Measurements from ENCODE around the gene SF1.

SF1 gene

DNA sequence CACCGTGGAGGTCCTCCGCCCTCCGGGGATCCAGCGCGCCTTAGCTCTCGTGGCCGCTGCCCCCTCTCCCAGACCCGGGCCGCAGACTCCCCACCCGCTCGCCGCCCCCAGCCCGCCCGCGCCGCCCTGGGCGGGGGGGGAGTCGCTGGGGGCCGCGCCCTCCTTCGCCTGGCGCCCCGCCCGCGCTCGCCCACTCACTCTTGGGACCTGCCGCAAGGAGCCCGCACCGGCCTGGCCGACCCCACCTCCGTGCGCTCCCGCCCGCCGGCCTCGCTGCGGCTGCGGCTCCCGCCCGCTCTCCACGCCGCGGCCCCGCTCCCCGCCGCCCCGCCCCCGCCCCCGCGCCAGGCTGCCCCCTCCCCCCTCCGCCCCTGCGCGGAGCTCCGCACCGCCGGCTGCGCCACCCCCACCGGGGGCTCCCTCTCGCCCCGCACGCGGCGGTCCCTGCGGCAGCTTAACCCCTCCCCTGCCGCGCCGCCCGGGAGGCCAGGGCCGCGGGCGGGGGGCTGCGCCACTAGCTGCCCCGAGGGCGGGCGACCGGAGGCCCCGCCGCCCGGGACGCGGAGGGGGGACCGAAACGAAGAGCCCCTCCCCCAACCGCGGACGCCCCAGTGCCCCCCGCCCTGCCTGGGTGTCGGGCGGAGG is 33.7 kb downstream of the SF1 start:
- no peak for DNase-seq

DNA sequence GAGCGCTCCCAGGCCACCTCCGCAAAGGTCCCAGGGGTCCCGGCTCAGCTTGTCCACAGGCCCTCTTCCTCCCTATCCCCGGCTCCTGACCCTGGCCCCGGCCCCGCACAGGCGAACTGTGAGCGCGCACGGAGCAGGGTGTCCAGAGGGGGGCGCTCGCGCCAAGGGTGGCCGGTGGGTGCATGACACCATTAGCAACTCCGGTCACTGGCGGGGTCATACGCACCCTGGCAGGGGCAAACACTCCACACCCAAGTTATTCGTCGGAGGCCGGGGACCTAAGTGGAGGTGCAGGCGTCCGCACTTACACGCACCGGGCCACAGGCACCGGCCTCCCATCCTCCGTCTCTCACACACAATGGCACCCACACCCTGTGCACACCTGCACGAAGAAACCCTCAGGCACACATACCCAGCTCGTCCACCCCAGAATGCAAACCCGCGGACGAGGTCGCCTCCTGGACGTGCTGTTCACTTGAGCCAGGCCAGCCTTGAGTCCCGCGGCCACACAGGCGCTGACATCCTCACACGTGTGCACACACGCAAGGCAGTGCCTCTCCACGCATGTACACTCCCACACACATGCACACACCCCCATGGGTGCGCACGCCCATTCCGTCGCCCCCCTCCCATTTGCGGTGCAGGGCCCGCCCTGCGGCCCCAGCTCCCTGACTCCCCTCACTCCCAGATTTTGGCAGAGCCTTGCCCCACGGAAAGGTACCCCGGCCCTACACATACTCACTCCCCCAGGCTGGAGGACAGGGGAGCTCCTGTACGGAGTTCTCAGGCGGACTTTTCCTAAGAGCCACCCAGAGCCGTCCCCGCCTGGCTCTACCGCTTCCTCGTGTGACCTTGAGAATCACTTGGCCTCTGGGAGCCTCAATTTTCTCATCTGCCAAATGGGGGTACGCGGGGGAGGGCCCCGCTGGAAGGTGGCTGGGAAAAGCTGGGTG is 34.5 kb downstream of the SF1 start, which contains the start of gene RASGRP2:
Gene RASGRP2, minus strand, starts transcription at position 552 of the 953 bp plus-strand sequence. CDS start 1,276 bp downstream, outside the sequence.
- DNase-seq: peak; percentile 50

DNA sequence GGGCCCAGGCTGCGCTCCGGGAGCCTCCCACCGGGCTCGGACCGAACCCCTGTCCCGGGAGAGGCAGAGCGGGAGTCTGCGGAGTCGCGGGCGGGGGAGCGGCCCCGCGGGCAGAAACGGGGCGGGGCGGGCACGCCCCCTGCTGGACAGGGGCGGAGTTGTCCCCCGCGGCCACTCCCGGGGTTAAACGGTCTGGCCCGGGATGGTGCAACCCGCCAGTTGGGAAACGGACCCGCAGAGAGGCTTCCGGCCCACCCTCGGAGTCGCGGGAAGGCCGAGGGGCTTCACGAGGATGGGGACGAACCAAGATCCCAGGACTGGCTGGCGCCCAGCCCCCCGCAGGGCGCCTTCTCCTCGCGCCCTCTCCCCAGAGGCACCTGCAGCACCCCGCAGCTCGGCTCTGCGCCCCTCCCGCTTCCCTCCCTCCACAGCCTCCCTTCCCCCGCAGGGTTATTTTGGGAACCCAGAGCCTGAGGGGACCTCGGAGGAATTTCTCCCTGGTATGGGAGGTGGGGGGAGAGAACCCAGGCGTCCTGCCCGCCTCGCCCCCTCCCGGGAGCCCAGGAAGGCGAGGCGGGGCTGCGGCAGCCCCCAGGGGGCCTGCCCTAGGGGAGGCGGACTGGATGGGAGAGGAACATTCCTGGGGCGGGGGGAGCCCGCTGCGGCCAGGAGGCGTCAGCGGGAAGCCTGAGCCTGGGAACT is 35.3 kb downstream of the SF1 start:
- DNase-seq: peak; percentile 41

DNA sequence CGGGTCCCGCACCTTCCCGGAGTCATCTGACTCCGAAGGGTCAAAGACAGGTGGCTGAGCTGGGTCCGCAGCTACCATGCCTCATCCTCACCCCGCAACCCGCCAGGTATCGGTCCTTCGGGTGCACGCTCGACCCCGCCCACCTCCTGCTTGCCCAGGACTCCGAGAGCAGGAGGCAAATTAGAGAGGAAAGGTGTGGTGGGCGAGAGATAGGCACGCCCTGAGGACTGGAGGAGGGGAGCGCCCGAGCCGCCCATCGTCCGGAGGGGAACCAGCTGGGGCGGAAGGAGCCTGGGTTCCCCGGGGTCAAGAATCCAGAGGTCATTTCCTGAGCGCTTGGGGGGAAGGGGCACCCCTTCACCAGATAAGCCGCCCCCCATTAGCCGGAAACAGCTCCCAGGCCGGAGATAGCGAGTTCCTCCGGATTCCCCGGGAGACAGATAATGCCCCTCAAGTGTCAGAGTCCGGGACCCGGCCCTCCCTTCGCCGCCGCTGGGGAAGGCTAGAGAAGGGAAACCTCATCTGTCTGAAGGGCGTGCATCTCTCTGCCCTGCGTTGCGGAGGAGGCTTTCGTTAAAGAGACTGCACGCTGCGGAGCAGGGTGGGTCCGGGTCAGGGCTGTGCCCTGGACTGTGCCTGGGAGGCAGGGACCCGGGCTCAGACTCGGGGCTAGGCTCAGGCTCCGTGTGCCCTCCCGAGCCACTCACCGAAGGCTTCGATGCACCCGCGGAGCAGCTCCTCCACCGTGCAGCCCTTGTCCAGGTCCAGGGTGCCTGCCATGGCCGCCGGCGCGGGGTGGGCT is 36.1 kb downstream of the SF1 start:
- peak; percentile 48 for DNase-seq

DNA sequence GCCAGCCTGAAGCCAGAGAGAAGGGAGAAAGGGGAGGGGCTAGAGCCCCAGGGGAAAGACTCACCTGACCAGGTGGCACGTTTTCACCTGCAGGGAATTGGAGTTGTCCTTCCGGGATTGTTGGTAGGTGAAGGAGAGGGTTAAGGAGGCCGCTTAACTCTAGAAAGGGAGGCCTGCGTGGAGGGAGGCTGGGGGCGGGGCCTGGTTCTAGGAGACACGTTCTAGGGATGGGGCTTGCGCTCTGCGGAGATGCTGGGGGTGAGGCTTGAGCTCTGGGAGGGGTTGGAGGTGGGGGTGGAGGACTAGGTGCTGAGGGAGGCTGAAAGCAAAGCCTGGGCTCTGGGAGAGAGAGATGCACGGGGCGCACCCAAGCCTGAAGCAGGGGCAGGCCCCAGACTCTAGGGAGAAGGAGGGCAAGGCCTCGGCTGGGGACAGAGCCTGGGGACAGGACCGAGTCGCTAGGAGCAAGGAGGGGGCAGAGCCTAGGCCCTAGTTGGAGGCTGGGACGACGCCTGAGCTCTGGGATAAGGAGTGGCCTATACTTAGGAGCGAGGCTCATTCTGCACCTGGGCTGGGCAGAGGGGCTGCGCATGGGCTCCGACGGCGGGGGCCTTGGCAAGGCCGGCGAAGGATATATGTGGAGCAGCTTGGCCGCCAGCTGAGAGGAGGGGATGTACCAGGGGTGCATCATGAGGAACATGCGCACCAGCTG is 36.8 kb downstream of the SF1 start:
- DNase-seq: no peak

DNA sequence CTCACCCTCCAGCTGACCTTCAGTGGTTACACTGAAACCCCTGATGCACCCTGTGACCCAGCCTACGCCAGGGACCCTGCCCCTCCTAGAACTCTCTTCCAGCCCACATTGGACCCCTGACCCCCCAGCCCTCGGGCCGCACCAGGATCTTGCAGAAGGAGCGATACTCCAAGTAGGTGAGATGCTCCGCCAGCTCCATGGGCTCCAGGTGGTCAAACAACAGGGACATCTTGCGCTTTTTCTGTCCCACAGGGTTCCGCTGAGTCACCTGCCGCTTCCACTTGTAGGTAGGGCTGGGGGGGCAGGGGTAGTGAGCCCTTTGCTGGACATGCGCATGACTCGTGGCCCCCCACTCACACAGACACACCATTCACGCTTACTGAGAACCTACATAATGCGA is 38.5 kb downstream of the SF1 start:
- DNase-seq: no peak

DNA sequence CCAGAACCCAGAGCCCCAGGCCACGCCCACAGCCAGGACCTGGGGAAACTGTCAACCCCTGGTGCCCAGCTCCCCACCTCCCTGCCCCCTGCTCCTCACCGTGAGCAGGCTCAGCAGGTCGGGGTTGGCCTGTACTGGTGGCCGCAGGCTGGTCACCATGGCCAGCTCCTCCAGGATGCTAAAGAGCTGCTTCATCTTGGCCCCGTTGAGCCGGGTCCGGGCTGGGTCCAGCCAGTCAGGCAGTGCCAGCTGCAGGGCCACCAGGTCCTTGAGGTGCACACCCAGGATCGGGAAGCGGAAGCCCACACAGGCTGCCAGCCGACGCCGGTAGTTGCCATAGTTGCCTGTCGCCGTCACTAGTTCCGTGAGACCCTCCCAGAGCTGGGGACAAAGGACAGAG is 41.7 kb downstream of the SF1 start:
- DNase-seq: no peak

DNA sequence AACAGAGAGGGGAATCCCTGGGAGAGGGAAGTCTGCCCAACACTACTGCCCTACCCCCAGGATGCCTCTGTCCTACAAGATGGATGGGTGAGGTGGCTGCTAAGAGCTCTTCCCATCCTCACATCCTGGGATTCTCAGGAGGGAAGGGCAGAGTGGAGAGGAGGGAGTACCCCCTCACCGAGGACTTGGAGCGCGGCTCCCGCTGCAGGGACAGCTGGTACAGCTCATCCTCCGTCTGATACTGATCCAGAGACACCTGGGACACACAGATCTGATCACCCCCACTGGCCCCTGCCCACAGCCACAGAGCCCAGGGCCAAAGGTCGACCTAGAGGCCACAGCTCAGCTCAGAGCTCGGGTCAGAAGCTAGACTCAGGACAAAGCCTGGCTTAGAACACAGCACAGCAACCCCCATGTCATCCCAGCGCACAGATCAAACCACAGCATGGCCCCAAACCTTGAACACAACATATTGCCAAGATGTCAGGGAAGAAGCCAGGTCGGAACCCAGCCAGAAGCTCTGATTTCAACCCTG is 42.5 kb downstream of the SF1 start:
- no peak for DNase-seq

DNA sequence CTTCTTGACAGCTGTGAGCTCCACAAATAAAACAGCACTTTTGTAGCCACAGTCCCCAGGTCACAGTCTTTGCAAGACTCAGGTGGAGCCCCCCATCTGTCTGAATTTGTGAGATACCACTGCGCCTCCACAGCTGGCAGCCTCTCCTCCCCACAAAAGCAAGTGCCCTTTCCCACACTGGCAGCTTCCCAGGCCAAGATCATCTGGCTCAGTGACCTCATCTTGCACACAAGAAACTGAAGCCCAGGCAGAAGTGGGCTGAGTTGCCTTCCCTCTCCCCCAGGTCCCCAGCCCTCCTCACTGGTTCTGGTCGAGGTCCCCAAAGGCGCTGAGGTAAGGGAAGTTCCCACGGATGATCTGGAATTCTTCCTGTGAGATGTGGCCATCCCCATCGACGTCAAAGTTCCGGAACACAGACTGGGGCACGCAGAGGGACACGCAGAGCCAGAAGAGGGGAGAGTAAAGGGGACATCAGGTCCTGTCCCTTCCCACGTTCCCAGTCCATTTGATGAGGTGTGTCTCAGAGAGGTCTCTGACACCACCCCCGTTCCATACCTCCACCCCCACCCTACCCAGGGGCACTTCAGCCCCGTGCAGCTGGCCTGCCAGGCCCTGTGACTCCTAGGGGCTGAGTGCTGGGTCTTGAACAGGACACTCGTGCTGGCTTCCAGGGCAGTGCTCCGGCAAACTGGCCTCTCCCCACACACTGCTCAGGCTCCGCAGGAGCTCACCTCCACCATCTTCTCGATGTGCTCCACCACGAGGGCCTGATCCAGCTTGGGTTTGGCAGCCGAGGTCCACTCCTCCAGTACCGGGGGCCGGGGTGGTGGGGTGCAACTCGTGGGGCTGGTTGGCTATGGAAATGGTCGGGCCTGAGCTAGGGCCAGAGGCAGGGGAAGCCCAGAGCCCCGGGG is 43.3 kb downstream of the SF1 start:
- no peak for DNase-seq

DNA sequence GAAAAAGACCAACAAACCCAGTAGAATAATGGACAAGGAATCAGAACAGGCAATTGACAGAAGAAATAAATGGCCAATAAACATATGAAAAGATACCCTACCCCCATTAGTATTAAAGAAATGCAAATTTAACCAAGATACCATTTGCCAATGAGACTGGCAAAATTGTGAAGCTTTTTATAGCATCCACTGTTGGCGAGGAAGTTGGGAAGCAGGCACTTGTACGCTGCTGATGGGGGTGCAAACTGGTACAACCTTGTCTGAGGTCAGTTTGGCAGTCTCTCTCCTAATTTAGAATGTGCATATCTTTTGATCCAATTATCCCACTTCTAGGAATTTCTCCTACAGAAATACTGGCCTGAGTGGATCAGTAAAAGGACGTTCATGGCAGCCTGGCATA is 46.7 kb downstream of the SF1 start:
- no peak for DNase-seq

DNA sequence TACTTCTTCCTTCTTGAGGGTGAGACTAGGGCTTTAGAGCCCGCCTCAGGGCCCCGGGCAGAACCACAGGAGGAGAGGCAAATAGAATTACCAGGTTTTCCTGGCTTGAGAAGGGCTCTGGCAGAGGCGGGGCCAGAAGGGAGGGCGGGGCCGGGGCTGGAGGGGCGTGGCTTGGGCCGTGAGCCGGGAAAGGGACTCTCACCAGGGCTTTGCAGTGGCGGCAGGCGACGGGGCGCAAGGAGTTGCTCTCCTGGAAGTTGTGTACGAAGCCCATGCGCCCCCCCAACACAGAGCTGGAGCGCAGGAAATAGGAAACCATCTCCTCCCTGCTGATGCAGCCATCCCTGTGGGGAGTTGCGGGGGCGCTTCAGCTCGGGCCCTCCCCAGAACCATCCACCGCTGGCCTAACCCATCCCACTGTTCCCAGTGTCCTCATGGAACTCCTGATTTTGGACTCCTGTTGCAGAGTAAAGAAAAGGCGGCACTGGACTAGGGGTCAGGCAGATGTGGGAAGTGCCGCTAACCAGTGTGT is 48.4 kb downstream of the SF1 start:
- no peak for DNase-seq

DNA sequence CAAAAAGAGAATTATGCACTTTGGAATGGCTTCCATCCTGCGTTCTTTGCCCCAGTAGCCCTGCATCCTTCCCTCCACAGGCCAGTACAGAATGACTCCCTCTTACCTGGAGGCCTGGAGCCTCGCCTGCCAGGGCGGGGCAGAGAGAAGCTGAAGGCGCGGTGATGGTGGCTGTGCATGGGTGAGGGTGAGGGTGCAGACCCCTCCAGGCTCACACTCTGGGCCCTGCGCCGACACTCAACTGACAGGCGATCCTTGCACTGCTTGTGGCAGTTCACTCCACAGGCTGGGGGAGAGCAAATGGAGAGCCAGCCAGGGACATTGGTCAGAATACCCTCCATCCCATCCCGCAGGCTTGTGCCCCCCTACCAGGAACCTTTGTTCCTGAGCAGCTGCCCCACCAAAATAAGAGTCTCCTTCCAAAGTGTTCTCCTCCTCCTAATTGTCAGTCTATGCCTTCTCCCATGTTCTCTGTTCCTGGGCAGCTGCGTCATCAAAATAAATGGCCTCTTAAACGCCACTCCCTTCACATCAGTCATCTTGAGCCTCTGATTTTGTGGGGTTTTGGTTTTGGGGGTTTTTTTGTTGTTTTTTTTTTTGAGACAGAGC is 49.5 kb downstream of the SF1 start:
- DNase-seq: no peak

DNA sequence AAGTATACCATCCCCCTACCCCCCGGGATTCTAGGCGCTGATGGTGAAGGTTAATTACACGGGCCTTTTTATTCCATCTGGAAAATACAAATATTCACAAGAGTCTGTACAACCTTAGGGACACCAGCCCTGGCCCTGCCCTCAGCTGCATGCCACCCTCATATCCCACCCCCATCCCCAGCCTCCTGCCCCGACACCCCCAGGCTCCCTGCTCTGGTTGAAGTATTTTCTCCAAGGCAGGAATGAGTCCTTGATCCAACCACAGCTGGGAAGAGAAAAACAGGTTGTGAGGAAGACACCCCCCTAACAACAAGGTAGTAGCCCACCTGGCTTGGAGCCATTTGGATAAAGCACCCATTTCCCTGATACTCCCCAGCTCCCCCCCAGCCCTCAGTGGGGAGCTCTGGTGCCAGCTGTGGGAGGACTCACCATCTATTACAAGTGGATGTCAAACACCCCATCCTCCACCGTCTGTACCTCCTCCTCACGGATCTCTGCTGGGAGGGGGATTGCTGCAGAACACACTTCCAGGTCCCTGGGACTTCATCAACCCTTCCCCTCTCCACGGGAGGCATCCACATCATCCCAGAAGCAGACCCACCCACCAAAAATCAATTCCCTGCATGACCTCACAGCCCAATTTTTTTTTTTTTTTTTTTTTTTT is 51.3 kb downstream of the SF1 start:
- DNase-seq: no peak

DNA sequence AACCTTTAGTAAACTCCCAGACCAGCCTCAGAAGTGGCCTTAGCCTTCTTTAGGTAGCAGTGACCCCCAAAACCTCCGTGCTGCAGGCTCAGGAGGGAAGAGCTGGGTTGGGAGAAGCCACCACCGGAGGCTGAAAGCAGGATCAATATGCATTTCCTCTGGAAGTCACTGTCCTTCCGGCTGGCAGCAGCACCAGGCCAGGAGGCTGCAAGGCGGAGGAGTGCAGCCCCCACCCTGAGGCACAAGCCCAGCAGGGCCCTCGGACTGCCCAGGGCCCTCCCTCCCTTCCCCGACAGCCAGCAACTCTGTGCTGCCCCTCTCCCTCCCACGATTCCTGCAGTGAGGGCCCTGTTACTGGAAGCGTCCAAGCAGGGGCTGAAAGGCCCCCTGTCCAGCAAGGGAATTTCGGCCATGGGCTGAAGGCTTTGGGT is 52.1 kb downstream of the SF1 start:
- no peak for DNase-seq

DNA sequence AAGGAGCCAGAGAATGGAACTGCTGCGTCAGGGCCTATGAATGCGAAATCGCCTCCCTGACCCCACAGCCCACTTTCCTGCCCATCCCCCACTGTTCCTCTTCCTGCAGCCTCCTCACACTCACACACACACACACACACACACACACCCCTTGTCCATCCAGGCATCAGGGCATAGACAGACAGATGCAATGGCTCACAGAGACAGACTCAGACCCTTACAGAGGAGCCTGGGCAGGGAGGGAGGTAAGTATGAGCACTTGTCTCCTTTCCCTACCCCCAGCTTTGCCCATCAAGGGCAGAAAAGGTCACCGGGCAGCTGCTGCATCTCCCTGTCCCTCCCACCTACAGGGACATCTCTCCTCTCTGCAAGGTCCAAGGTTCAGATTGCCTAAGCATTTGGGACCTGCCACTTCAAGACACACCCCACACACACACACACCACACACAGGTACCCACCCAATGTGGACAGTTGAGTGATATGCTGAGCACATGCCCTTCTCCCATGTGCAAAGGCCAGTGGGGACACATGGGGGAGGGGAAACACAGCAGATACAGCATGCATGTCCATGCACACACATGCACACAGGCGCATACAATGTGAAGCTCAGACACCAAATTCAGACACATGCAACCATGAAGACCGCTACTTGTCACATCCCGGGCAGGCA is 53.3 kb downstream of the SF1 start:
- DNase-seq: no peak

DNA sequence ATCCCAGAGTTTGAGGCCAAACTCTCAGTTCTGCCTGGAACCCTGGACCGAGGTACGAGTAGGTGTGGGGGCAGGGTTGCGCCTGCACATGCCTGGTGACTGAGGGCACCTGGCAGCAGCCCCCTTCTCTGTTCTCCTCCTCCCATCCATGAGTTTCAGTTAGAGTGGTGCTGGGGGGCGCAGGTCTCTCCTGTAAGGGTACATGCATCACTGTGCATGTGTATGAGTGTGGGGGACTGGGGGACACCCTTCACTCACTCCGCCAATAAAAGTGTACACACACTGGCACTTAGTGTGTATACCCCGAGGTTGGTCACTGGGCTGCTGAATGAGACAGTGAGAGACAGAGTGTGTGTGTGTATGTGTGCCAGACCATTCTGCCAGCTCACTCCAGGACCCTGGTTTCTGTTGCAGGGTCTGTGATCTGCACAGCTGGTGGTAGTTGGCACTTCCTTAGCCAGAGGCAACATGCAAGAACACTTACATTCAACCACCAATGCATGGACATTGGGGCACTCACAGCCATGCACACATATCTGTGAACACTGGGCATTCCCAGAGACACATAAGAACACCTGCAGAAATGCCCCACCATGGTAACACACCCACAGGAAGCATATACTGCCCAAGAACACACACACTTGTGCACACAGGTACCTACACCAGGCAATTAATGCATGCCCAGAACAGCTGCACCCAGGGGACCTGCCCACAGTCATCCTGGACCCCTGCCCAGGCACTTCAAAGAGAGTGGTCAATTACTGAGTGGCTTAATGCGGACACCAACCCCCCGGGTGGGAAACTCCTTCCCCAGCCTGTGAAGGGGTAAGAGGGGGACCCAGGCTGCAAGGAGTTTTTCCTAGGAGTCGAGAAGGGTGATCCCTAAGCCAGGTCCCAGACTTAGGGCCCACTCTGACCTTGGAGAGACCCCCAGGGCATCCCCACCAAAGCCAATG is 54.2 kb downstream of the SF1 start:
- DNase-seq: no peak

DNA sequence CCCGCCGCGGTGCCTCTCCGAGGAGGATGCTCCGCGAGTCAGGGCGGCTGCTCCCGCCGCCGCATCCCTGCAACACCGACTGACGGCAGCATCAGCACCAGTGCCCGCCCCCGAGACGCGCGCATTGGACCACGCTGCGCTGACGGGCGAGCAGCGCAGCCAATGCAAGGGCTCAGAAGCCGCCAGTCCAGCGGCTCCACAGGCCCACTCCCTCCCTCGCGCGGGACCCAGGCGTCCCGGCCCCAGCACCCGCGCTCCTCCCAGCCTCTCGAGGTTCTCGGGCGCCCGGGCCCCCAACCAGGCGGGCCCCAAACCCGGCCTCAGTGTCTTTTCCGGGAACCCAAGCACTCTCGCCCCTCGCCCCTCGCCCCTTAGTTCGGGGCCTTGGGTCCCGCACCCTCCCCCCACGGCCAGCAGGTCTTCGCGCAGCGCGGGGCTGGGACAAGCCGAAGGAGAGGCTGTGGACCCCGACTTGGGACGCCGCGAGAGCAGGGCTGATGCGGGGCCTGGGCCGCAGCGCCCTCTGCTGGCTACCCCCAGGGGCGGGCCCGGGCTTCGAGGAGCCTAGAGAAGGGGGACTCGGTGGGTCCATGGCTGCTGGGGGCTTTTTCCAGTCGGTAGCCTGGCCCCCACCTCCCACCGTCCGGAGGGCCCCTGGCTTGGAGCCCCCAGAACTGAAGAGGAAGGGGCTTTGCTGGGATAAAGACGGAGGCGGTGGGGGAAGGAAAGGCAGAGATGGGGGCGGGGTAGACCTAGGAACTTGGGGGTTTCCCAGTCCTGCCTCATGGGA is 55.0 kb downstream of the SF1 start, which contains the start of gene NRXN2:
Gene NRXN2, minus strand, starts transcription at position 81 of the 790 bp plus-strand sequence. CDS start 9,498 bp downstream, outside the sequence.
- peak; percentile 67 for DNase-seq

All from hematopoietic multipotent progenitor cell treated with erythropoietin and hydrocortisone succinate and interleukin-3 and kit ligand, for 8 days (in vitro differentiated cells).